Measurements from ENCODE around the gene RAB9A. TPM values are rescaled to one million over a fixed set of nuclear protein-coding genes. Genes with fewer than 3 reads are reported as not detected.
A peak's percentile ranks its signal among the peaks of the same experiment; 100 is the strongest.

The RAB9A gene
- total RNA-seq, 1 donor from 2014 or later, result 34.2 TPM

DNA sequence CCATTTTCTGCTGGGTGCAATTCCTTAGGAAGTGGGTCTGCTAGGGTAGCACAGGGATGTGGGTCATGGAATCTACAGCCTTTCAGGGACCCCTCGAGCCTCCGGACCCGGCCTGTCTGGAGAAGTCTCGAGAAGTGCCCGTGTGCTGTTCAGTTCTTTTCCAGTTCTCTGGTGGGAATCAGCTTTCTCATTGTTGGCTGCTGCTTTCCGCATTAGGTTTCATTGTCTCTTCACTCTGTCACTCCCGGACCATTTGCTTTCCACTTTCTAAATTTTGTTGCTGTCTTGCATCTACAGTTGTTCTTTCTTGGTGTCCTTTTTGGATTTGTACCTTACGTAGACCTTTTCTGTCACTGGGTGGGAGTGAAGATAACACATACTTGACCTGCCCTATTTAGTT, 6.1 kb downstream of the RAB9A start:
- Histone ChIP-seq H3K36me3 (ENCODE audit: insufficient read depth, low read length) (no peaks in the 10 kb centered on the region), H3K4me1 (ENCODE audit: insufficient read depth, low read length) (peaks cover 31% of the 10 kb centered on the region), H3K9ac (ENCODE audit: low read length) (no peak overlapping the region), H2AFZ (ENCODE audit: low read depth, low read length) (no peak overlapping the region), H3K4me3 (ENCODE audit: insufficient read depth, low read depth, low read length) (no peak overlapping the region), H3K27me3 (ENCODE audit: insufficient read depth, low read length) (no peaks in the 10 kb centered on the region), H3K79me2 (ENCODE audit: insufficient read depth, low read length) (peaks cover 96% of the 10 kb centered on the region), H4K20me1 (ENCODE audit: insufficient read depth, low read length) (peaks cover 46% of the 10 kb centered on the region), H3K9me3 (ENCODE audit: insufficient read depth, low read depth, low read length) (no peaks in the 10 kb centered on the region), H3K27ac (ENCODE audit: low read depth, low read length) (no peak overlapping the region), H3K4me2 (ENCODE audit: low read length) (peak overlapping the region; percentile 39)
- Mint-ChIP-seq H3K27me3 (ENCODE audit: low read depth, unreplicated experiment) (no peaks in the 10 kb centered on the region), H3K9me3 (ENCODE audit: unreplicated experiment) (no peaks in the 10 kb centered on the region), H3K36me3 (ENCODE audit: low read depth, unreplicated experiment) (no peaks in the 10 kb centered on the region), H3K27ac (ENCODE audit: unreplicated experiment) (peak overlapping the region; percentile 60), H3K4me3 (ENCODE audit: unreplicated experiment) (peak overlapping the region; percentile 24), H3K4me1 (ENCODE audit: low read depth, unreplicated experiment) (peaks cover 37% of the 10 kb centered on the region)
- no peak for FAIRE-seq
- DNase-seq (ENCODE audit: low read depth), result no peak
- TF ChIP-seq, protein P1, sequence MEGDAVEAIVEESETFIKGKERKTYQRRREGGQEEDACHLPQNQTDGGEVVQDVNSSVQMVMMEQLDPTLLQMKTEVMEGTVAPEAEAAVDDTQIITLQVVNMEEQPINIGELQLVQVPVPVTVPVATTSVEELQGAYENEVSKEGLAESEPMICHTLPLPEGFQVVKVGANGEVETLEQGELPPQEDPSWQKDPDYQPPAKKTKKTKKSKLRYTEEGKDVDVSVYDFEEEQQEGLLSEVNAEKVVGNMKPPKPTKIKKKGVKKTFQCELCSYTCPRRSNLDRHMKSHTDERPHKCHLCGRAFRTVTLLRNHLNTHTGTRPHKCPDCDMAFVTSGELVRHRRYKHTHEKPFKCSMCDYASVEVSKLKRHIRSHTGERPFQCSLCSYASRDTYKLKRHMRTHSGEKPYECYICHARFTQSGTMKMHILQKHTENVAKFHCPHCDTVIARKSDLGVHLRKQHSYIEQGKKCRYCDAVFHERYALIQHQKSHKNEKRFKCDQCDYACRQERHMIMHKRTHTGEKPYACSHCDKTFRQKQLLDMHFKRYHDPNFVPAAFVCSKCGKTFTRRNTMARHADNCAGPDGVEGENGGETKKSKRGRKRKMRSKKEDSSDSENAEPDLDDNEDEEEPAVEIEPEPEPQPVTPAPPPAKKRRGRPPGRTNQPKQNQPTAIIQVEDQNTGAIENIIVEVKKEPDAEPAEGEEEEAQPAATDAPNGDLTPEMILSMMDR (IDR thresholded peaks at IDR 0.05; ENCODE audit: insufficient read depth, low read depth, low read length), result no peak
- TF ChIP-seq EZH2 (IDR thresholded peaks at IDR 0.05; ENCODE audit: insufficient read depth, low read length), result no peak

DNA sequence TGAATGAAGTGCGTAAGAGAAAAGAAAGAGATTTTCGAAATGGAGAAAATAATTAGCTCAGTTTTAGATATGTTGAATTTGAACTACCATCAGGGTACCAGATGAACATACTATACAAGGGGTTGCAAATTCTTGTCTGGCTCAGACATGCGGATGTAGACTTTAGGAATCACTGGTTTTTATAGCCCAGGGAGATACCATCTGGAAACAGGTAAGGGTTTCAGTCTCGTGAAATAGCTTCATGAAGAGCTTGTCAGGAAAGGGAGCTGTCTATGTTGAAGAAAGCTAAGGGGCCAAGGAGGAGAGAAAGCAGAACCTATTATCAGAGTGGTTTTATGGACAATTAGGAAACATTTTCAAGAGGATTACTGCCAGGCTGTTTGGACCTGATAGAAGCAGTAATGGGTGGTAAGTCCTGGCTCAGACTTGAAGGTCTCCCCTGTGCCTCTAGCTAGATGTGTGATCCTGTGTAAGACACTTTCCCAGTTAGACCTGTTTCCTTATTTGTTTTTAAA, 6.7 kb downstream of the RAB9A start:
- peak; percentile 77 for FAIRE-seq
- no peaks in the 10 kb centered on the region for H3K27me3 ChIP-seq (ENCODE audit: insufficient read depth, low read length)
- H3K36me3 ChIP-seq (ENCODE audit: insufficient read depth, low read length), result no peaks in the 10 kb centered on the region
- Mint-ChIP-seq H3K27me3 (ENCODE audit: low read depth, unreplicated experiment) (no peaks in the 10 kb centered on the region), H3K36me3 (ENCODE audit: low read depth, unreplicated experiment) (no peaks in the 10 kb centered on the region), H3K4me1 (ENCODE audit: low read depth, unreplicated experiment) (peaks cover 33% of the 10 kb centered on the region), H3K27ac (ENCODE audit: unreplicated experiment) (no peak overlapping the region), H3K4me3 (ENCODE audit: unreplicated experiment) (no peak overlapping the region), H3K9me3 (ENCODE audit: unreplicated experiment) (no peaks in the 10 kb centered on the region)
- no peak for DNase-seq (ENCODE audit: low read depth)
- H3K4me1 ChIP-seq (ENCODE audit: insufficient read depth, low read length), result peaks cover 31% of the 10 kb centered on the region
- no peak overlapping the region for H3K27ac ChIP-seq (ENCODE audit: low read depth, low read length)
- H3K4me2 ChIP-seq (ENCODE audit: low read length), result no peak overlapping the region
- H4K20me1 ChIP-seq (ENCODE audit: insufficient read depth, low read length), result peaks cover 51% of the 10 kb centered on the region
- no peak overlapping the region for H2AFZ ChIP-seq (ENCODE audit: low read depth, low read length)
- no peak overlapping the region for H3K9ac ChIP-seq (ENCODE audit: low read length)
- TF ChIP-seq, protein P1 (IDR thresholded peaks at IDR 0.05; ENCODE audit: insufficient read depth, low read depth, low read length), result no peak
- no peak for TF ChIP-seq EZH2 (IDR thresholded peaks at IDR 0.05; ENCODE audit: insufficient read depth, low read length)
- no peak overlapping the region for H3K4me3 ChIP-seq (ENCODE audit: insufficient read depth, low read depth, low read length)
- no peaks in the 10 kb centered on the region for H3K9me3 ChIP-seq (ENCODE audit: insufficient read depth, low read depth, low read length)
- peaks cover 96% of the 10 kb centered on the region for H3K79me2 ChIP-seq (ENCODE audit: insufficient read depth, low read length)

- H3K36me3 ChIP-seq (ENCODE audit: insufficient read depth, low read length), result no peaks in the 10 kb centered on the region
- no peaks in the 10 kb centered on the region for H3K9me3 ChIP-seq (ENCODE audit: insufficient read depth, low read depth, low read length)
- peaks cover 57% of the 10 kb centered on the region for H4K20me1 ChIP-seq (ENCODE audit: insufficient read depth, low read length)
- H3K4me1 ChIP-seq (ENCODE audit: insufficient read depth, low read length), result peaks cover 29% of the 10 kb centered on the region
- H3K27ac ChIP-seq (ENCODE audit: low read depth, low read length), result no peak overlapping the region
- peaks cover 33% of the 10 kb centered on the region for H3K4me1 Mint-ChIP-seq (ENCODE audit: low read depth, unreplicated experiment)
- no peak overlapping the region for H3K4me3 Mint-ChIP-seq (ENCODE audit: unreplicated experiment)
- no peak for TF ChIP-seq EZH2 (IDR thresholded peaks at IDR 0.05; ENCODE audit: insufficient read depth, low read length)
- TF ChIP-seq, protein P1 (IDR thresholded peaks at IDR 0.05; ENCODE audit: insufficient read depth, low read depth, low read length), result no peak
- no peak overlapping the region for H3K4me2 ChIP-seq (ENCODE audit: low read length)
- H3K27me3 ChIP-seq (ENCODE audit: insufficient read depth, low read length), result no peaks in the 10 kb centered on the region
- peak; percentile 95 for FAIRE-seq
- no peak overlapping the region for H3K4me3 ChIP-seq (ENCODE audit: insufficient read depth, low read depth, low read length)
- H3K9ac ChIP-seq (ENCODE audit: low read length), result no peak overlapping the region
- no peaks in the 10 kb centered on the region for H3K27me3 Mint-ChIP-seq (ENCODE audit: low read depth, unreplicated experiment)
- no peak overlapping the region for H3K27ac Mint-ChIP-seq (ENCODE audit: unreplicated experiment)
- no peak overlapping the region for H2AFZ ChIP-seq (ENCODE audit: low read depth, low read length)
- no peak for DNase-seq (ENCODE audit: low read depth)
- no peaks in the 10 kb centered on the region for H3K9me3 Mint-ChIP-seq (ENCODE audit: unreplicated experiment)
- H3K79me2 ChIP-seq (ENCODE audit: insufficient read depth, low read length), result peaks cover 94% of the 10 kb centered on the region
- H3K36me3 Mint-ChIP-seq (ENCODE audit: low read depth, unreplicated experiment), result no peaks in the 10 kb centered on the region
Observed at GRCh38 chrX:13697455-13697854, 8.5 kb downstream of the RAB9A start.
